Ishikawa (cell line): ENCODE measurements around the gene PHLDB2.

Experiments
- CREB1 ChIP-seq: IDR thresholded peaks from 2 replicates; pipeline ENCODE4 v1.6.1; 2012; ENCODE audit warnings: low read depth
- EP300 ChIP-seq: IDR thresholded peaks from 2 replicates; pipeline ENCODE4 v1.6.1; 2012; ENCODE audit warnings: borderline replicate concordance
- TAF1 ChIP-seq: IDR thresholded peaks from 2 replicates; pipeline ENCODE4 v1.6.1; 2012; ENCODE audit warnings: low read depth, mild to moderate bottlenecking
- YY1 ChIP-seq: IDR thresholded peaks from 2 replicates; pipeline ENCODE4 v1.6.1; 2012; ENCODE audit warnings: low read depth
- TF ChIP-seq, protein P1 (sequence below): IDR thresholded peaks from 2 replicates; pipeline ENCODE4 v1.6.1; 2012

DNA sequence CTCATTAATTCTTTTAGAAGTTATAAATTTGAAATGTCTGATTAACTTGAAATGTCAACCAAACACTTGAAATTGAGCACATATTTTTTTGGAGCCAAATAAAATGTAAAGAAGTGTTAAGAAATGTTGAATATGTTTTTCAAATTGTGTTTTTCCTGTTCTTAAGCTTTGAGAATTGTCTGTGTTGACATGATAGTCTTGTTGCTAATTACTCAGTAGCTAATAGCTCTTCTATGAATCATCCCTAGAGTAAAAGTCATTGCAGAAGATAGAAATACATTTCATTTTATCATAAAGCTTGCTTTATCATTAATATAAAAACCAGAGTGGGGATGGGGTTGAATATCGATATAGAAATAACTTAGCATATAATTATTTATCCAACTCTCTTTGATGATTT is 77.9 kb downstream of the PHLDB2 start:
- no peak for TF ChIP-seq CREB1
- TF ChIP-seq EP300, result no peak
- no peak for TF ChIP-seq YY1
- TF ChIP-seq, protein P1, sequence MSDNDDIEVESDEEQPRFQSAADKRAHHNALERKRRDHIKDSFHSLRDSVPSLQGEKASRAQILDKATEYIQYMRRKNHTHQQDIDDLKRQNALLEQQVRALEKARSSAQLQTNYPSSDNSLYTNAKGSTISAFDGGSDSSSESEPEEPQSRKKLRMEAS, result no peak
- no peak for TF ChIP-seq TAF1
